H9 (cell line): ENCODE measurements around the gene WAC. TPM values are rescaled to one million over a fixed set of nuclear protein-coding genes. Genes with fewer than 3 reads are reported as not detected.

Experiments
- DNase-seq: peaks from one replicate; pipeline ENCODE4 v3.0.0-alpha.2; 2017
- H2AFZ ChIP-seq: one replicate; pipeline ENCODE4 v1.6.1; 2013; ENCODE audit warnings: mild to moderate bottlenecking, low read length, control low read depth, moderate library complexity
- H2AK5ac ChIP-seq: 2 replicates; pipeline ENCODE4 v1.6.1; 2013; ENCODE audit warnings: low read length, control low read depth, mixed read lengths; ENCODE audit not compliant: insufficient read length
- H2BK120ac ChIP-seq: one replicate; pipeline ENCODE4 v1.6.1; 2013; ENCODE audit warnings: low read depth, mild to moderate bottlenecking, low read length, control low read depth, inconsistent platforms; ENCODE audit not compliant: poor library complexity, severe bottlenecking
- H2BK12ac ChIP-seq: 2 replicates; pipeline ENCODE4 v1.6.1; 2013; ENCODE audit warnings: low read length, control low read depth, mixed read lengths, low read depth; ENCODE audit not compliant: insufficient read length
- H2BK15ac ChIP-seq: 2 replicates; pipeline ENCODE4 v1.6.1; 2013; ENCODE audit warnings: low read depth, low read length, control low read depth
- H2BK20ac ChIP-seq: one replicate; pipeline ENCODE4 v1.6.1; 2013; ENCODE audit warnings: low read depth, mild to moderate bottlenecking, low read length, control low read depth, inconsistent platforms; ENCODE audit not compliant: poor library complexity, severe bottlenecking
- H2BK5ac ChIP-seq: 2 replicates; pipeline ENCODE4 v1.6.1; 2013; ENCODE audit warnings: low read length, control low read depth, mixed read lengths; ENCODE audit not compliant: insufficient read length
- H3K14ac ChIP-seq: 2 replicates; pipeline ENCODE4 v1.6.1; 2013; ENCODE audit warnings: low read length, control low read depth; ENCODE audit not compliant: insufficient read depth
- H3K18ac ChIP-seq: 2 replicates; pipeline ENCODE4 v1.6.1; 2013; ENCODE audit warnings: low read depth, mild to moderate bottlenecking, mixed read lengths, low read length, control low read depth; ENCODE audit not compliant: insufficient read length
- H3K23ac ChIP-seq: 2 replicates; pipeline ENCODE4 v1.6.1; 2013; ENCODE audit warnings: low read length, control low read depth, mixed read lengths, low read depth; ENCODE audit not compliant: insufficient read length
- H3K23me2 ChIP-seq: 2 replicates; pipeline ENCODE4 v1.6.1; 2013; ENCODE audit warnings: low read depth, mild to moderate bottlenecking, mixed read lengths, low read length, control low read depth; ENCODE audit not compliant: insufficient read length, poor library complexity, severe bottlenecking
- H3K27ac ChIP-seq: 2 replicates; pipeline ENCODE4 v1.5.1; 2013; ENCODE audit warnings: low read length, control low read depth, mixed read lengths, low read depth; ENCODE audit not compliant: insufficient read length
- H3K27me3 ChIP-seq: 2 replicates; pipeline ENCODE4 v1.6.1; 2013; ENCODE audit warnings: low read length, control low read depth, inconsistent platforms; ENCODE audit not compliant: insufficient read depth
- H3K4ac ChIP-seq: 2 replicates; pipeline ENCODE4 v1.6.1; 2013; ENCODE audit warnings: low read depth, mild to moderate bottlenecking, control low read depth, inconsistent platforms, low read length, moderate library complexity
- H3K4me1 ChIP-seq: 2 replicates; pipeline ENCODE4 v1.6.1; 2013; ENCODE audit warnings: low read length, control low read depth, inconsistent platforms; ENCODE audit not compliant: insufficient read depth
- H3K4me2 ChIP-seq: 2 replicates; pipeline ENCODE4 v1.6.1; 2013; ENCODE audit warnings: low read length, control low read depth, mixed read lengths; ENCODE audit not compliant: insufficient read length, insufficient read depth
- H3K56ac ChIP-seq: 2 replicates; pipeline ENCODE4 v1.6.1; 2013; ENCODE audit warnings: low read depth, mild to moderate bottlenecking, mixed read lengths, low read length, control low read depth; ENCODE audit not compliant: insufficient read length
- H3K79me1 ChIP-seq: 2 replicates; pipeline ENCODE4 v1.6.1; 2013; ENCODE audit warnings: low read depth, mild to moderate bottlenecking, moderate library complexity, low read length, control low read depth, inconsistent platforms; ENCODE audit not compliant: insufficient read depth, poor library complexity, severe bottlenecking
- H3K79me2 ChIP-seq: 2 replicates; pipeline ENCODE4 v1.6.1; 2013; ENCODE audit warnings: low read length, control low read depth, inconsistent platforms; ENCODE audit not compliant: insufficient read depth
- H3K9ac ChIP-seq: 2 replicates; pipeline ENCODE4 v1.6.1; 2013; ENCODE audit warnings: low read length, control low read depth, mixed read lengths; ENCODE audit not compliant: insufficient read length; ENCODE audit errors: extremely low read depth
- H3K9me3 ChIP-seq: one replicate; pipeline ENCODE4 v1.6.1; 2013; ENCODE audit warnings: low read depth, low read length, inconsistent platforms; ENCODE audit not compliant: control insufficient read depth
- H3T11ph ChIP-seq: one replicate; pipeline ENCODE4 v1.6.1; 2013; ENCODE audit warnings: mild to moderate bottlenecking, low read length, control low read depth, inconsistent platforms
- H4K20me1 ChIP-seq: one replicate; pipeline ENCODE4 v1.6.1; 2013; ENCODE audit not compliant: control insufficient read depth, insufficient read length, insufficient read depth
- H4K5ac ChIP-seq: 2 replicates; pipeline ENCODE4 v1.6.1; 2013; ENCODE audit warnings: low read depth, mild to moderate bottlenecking, mixed read lengths, low read length, control low read depth; ENCODE audit not compliant: insufficient read length
- H4K8ac ChIP-seq: replicated peaks from 2 replicates; pipeline ENCODE4 v1.6.1; 2013; ENCODE audit warnings: low read length, control low read depth, mixed read lengths, low read depth; ENCODE audit not compliant: insufficient read length
- H4K91ac ChIP-seq: 2 replicates; pipeline ENCODE4 v1.6.1; 2013; ENCODE audit warnings: low read depth, mild to moderate bottlenecking, moderate library complexity, mixed read lengths, low read length, control low read depth; ENCODE audit not compliant: insufficient read length
- H3K27ac Mint-ChIP-seq, 3 experiments: 2 replicates in 2 of 3; 3 replicates in 1 of 3; pipeline ENCODE4 v1.8.0; 2020 to 2021; ENCODE audit warnings: mixed read lengths in 3 of 3, mild to moderate bottlenecking in 1 of 3, moderate library complexity in 1 of 3
- H3K27me3 Mint-ChIP-seq: 2 replicates; pipeline ENCODE4 v1.8.0; 2021; ENCODE audit warnings: low read depth, mild to moderate bottlenecking, moderate library complexity, mixed read lengths
- H3K36me3 Mint-ChIP-seq, 3 experiments: 2 replicates in 2 of 3; 3 replicates in 1 of 3; pipeline ENCODE4 v1.8.0; 2020 to 2021; ENCODE audit warnings: low read depth in 3 of 3, mixed read lengths in 3 of 3; ENCODE audit not compliant: insufficient read depth in 1 of 3
- H3K4me1 Mint-ChIP-seq, 2 experiments: 2 replicates each; pipeline ENCODE4 v1.8.0; 2020; ENCODE audit warnings: mixed read lengths in 2 of 2
- H3K4me3 Mint-ChIP-seq, 2 experiments: 2 replicates in 1 of 2; 3 replicates in 1 of 2; pipeline ENCODE4 v1.8.0; 2020 to 2021; ENCODE audit warnings: mild to moderate bottlenecking in 2 of 2, mixed read lengths in 2 of 2, moderate library complexity in 1 of 2
- H3K9me3 Mint-ChIP-seq, 2 experiments: 2 replicates in 1 of 2; 3 replicates in 1 of 2; pipeline ENCODE4 v1.8.0; 2020; ENCODE audit warnings: mild to moderate bottlenecking in 2 of 2, mixed read lengths in 2 of 2, moderate library complexity in 1 of 2
- total RNA-seq: library from RNA; stranded (reverse); gene quantifications from 2 replicates; pipeline ENCODE4 v1.2.1, GENCODE V29; 2021
- TF ChIP-seq, protein P1 (sequence below): fragments of 200-600 bp; sonication (generic); conservative IDR thresholded peaks from 3 replicates; pipeline ENCODE4 v1.8.0; 2021; ENCODE audit warnings: antibody characterized with exemption, mild to moderate bottlenecking

The WAC gene
- total RNA-seq, 1 experiment from 2014 or later: 130 TPM

DNA sequence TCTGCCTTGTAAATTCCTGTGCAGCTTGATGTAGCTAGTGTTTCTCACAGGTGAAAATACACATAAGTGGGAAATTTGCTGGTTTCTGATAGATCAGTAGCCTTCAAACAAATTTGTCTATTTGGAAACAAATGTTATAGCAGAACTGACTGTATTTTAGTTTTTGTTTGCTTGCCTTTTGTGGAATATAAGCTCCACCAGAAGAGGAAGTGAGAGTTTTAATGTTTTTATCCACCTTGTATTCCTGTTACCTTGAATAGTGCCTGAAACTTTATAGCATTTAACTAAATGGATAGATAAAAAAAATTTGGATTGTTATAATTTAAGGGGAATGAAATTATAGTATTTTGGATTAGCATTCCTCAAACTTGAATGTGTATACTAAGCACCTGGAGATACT, 9.8 kb downstream of the WAC start:
- Histone ChIP-seq H4K8ac (no peak overlapping the region), H3K23me2 (no peaks in the 10 kb centered on the region), H3K23ac (no peak overlapping the region), H4K91ac (no peak overlapping the region), H3K9me3 (no peaks in the 10 kb centered on the region), H3K14ac (no peak overlapping the region), H4K20me1 (no peaks in the 10 kb centered on the region), H2BK12ac (no peak overlapping the region), H2BK20ac (no peak overlapping the region), H4K5ac (no peak overlapping the region), H3K79me2 (peaks cover 21% of the 10 kb centered on the region; the same call in 1 of the 2 replicates), H2BK5ac (no peak overlapping the region), H3K4me2 (no peak overlapping the region), H3K27me3 (no peaks in the 10 kb centered on the region), H3K9ac (no peak overlapping the region), H3K4ac (no peak overlapping the region), H2AK5ac (no peak overlapping the region), H3K27ac (no peak overlapping the region), H3K4me1 (no peaks in the 10 kb centered on the region), H3K79me1 (peaks cover 3% of the 10 kb centered on the region), H3K56ac (no peak overlapping the region), H2BK120ac (no peak overlapping the region), H2BK15ac (no peak overlapping the region), H2AFZ (no peak overlapping the region), H3K18ac (no peak overlapping the region), H3T11ph (no peak overlapping the region)
- H3K4me1 Mint-ChIP-seq: peaks cover 5 to 6% of the 10 kb centered on the region in 2 experiments; a peak in 3 of 4 replicates
- H3K27ac Mint-ChIP-seq: no peak overlapping the region
- peaks cover 46 to 87% (median 83%) of the 10 kb centered on the region in 3 experiments; a peak in 6 of 7 replicates for H3K36me3 Mint-ChIP-seq
- H3K27me3 Mint-ChIP-seq: no peaks in the 10 kb centered on the region
- DNase-seq: no peak
- TF ChIP-seq, protein P1, sequence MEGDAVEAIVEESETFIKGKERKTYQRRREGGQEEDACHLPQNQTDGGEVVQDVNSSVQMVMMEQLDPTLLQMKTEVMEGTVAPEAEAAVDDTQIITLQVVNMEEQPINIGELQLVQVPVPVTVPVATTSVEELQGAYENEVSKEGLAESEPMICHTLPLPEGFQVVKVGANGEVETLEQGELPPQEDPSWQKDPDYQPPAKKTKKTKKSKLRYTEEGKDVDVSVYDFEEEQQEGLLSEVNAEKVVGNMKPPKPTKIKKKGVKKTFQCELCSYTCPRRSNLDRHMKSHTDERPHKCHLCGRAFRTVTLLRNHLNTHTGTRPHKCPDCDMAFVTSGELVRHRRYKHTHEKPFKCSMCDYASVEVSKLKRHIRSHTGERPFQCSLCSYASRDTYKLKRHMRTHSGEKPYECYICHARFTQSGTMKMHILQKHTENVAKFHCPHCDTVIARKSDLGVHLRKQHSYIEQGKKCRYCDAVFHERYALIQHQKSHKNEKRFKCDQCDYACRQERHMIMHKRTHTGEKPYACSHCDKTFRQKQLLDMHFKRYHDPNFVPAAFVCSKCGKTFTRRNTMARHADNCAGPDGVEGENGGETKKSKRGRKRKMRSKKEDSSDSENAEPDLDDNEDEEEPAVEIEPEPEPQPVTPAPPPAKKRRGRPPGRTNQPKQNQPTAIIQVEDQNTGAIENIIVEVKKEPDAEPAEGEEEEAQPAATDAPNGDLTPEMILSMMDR: no peak
- H3K9me3 Mint-ChIP-seq: no peaks in the 10 kb centered on the region
- no peak overlapping the region for H3K4me3 Mint-ChIP-seq
